PC-3 (cell line): ENCODE measurements around the gene COL25A1. TPM values are rescaled to one million over a fixed set of nuclear protein-coding genes. Genes with fewer than 3 reads are reported as not detected.
A peak's percentile ranks its signal among the peaks of the same experiment; 100 is the strongest.

ENCODE experiments used
- ATAC-seq: fragments of 200-7000 bp; cut with Tn5 transposase; 2 replicates; pipeline ENCODE4 v1.9.1; 2020; ENCODE audit warnings: mild to moderate bottlenecking, moderate library complexity
- BruUV-seq: library from RNA; stranded (reverse); fragments of 400-500 nt; replicated peaks from 2 replicates; lab custom pipeline; 2021; lab: Mats Ljungman, UMichigan
- CTCF ChIA-PET: fragments of 300-600 bp; sonication (Branson Sonifier 250); formaldehyde crosslinking; loops from one replicate; lab custom pipeline; 2022; ENCODE audit warnings: antibody characterized with exemption; lab: Charles Lee
- POLR2A ChIA-PET: fragments of 300-600 bp; sonication (Branson Sonifier 250); formaldehyde crosslinking; loops from one replicate; lab custom pipeline; 2022; ENCODE audit warnings: antibody characterized with exemption; ENCODE audit not compliant: unreplicated experiment; lab: Charles Lee
- DNase-seq: peaks from one replicate; pipeline ENCODE4 v3.0.0-alpha.2; 2015
- H2AFZ ChIP-seq: fragments of 300-600 bp; sonication (generic); 2 replicates; pipeline ENCODE4 v1.6.0; 2016; ENCODE audit warnings: antibody characterized with exemption, low read length
- H3F3A ChIP-seq: fragments of 300-600 bp; sonication (generic); one replicate; pipeline ENCODE4 v1.6.0; 2017; ENCODE audit warnings: antibody characterized with exemption, low read length, control low read depth, mild to moderate bottlenecking; ENCODE audit not compliant: unreplicated experiment
- H3K27ac ChIP-seq: fragments of 300-600 bp; sonication (generic); 2 replicates; pipeline ENCODE4 v1.5.1; 2016; ENCODE audit warnings: mild to moderate bottlenecking, low read length
- H3K27me3 ChIP-seq: fragments of 300-600 bp; sonication (generic); 2 replicates; pipeline ENCODE4 v1.6.1; 2016; ENCODE audit warnings: low read length, mixed read lengths
- H3K36me3 ChIP-seq: fragments of 300-600 bp; sonication (generic); 2 replicates; pipeline ENCODE4 v1.6.1; 2016; ENCODE audit warnings: low read depth, mixed run types, low read length, mixed read lengths
- H3K4me1 ChIP-seq: fragments of 300-600 bp; sonication (generic); 2 replicates; pipeline ENCODE4 v1.5.1; 2016; ENCODE audit warnings: low read length; ENCODE audit not compliant: insufficient read depth
- H3K4me2 ChIP-seq: fragments of 300-600 bp; sonication (generic); 2 replicates; pipeline ENCODE4 v1.6.0; 2016; ENCODE audit warnings: low read length
- H3K4me3 ChIP-seq: fragments of 300-600 bp; sonication (generic); 2 replicates; pipeline ENCODE4 v1.5.1; 2016; ENCODE audit warnings: mild to moderate bottlenecking, low read length, mixed read lengths
- H3K79me2 ChIP-seq: fragments of 300-600 bp; sonication (generic); 2 replicates; pipeline ENCODE4 v1.6.1; 2017; ENCODE audit warnings: low read length, mixed read lengths
- H3K9ac ChIP-seq: fragments of 300-600 bp; sonication (generic); 2 replicates; pipeline ENCODE4 v1.6.0; 2016; ENCODE audit warnings: mild to moderate bottlenecking, low read length
- H3K9me2 ChIP-seq: fragments of 300-600 bp; sonication (generic); replicated peaks from 2 replicates; pipeline ENCODE4 v1.6.1; 2016; ENCODE audit warnings: mixed run types, low read length, mixed read lengths
- H3K9me3 ChIP-seq: fragments of 300-600 bp; sonication (generic); 2 replicates; pipeline ENCODE4 v1.6.1; 2016; ENCODE audit warnings: low read length, mixed read lengths
- H4K20me1 ChIP-seq: fragments of 300-600 bp; sonication (generic); 2 replicates; pipeline ENCODE4 v1.6.1; 2016; ENCODE audit warnings: low read length, mixed read lengths
- CTCF ChIP-seq: fragments of 300-600 bp; sonication (generic); conservative IDR thresholded peaks from 2 replicates; pipeline ENCODE4 v1.5.1; 2017; ENCODE audit warnings: antibody characterized with exemption, low read depth, mild to moderate bottlenecking, low read length
- EZH2 ChIP-seq: fragments of 300-600 bp; sonication (generic); IDR thresholded peaks from one replicate; pipeline ENCODE4 v1.6.1; 2017; ENCODE audit warnings: antibody characterized with exemption, mild to moderate bottlenecking, low read length; ENCODE audit not compliant: unreplicated experiment
- EZH2phosphoT487 ChIP-seq: fragments of 300-600 bp; sonication (generic); IDR thresholded peaks from 2 replicates; pipeline ENCODE4 v1.6.1; 2018; ENCODE audit warnings: mild to moderate bottlenecking, antibody characterized with exemption, low read length, borderline replicate concordance
- intact Hi-C: fragments of 100-400 bp; cut with micrococcal nuclease; formaldehyde crosslinking; loops from 2 replicates; pipeline ENCODE4 v1.9.0; 2023
- total RNA-seq: library from RNA; depleted of rRNA; stranded (reverse); fragments of >200 nt; gene quantifications from 2 replicates; pipeline ENCODE4 v1.2.3, GENCODE V29; 2014

The COL25A1 gene
- total RNA-seq, 1 experiment from 2014 or later: not detected

DNA sequence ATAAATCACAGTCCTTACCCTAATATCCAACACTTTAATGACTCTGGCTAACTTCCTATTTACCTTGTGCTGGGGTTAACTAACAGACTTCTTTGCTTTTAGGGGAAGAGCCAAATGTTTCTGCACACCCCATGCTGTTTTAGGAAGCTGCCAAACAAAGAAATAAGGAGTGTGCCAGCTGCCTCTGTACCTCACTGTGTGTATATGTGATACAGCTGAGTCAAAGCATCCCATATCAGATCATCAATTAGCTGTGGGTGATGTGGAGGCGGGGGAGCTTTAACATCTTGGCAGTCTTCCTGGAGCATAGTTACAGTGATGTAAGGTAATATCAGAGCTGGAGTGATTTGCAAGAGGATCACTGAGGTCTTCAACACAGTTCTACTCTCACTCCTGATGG, 95.4 kb downstream of the COL25A1 start:
- Histone ChIP-seq H3K27ac (no peak overlapping the region), H3K36me3 (no peaks in the 10 kb centered on the region), H3K4me3 (no peak overlapping the region), H3K9me2 (no peaks in the 10 kb centered on the region), H3K27me3 (peaks cover 16% of the 10 kb centered on the region), H3K9me3 (no peaks in the 10 kb centered on the region), H3K9ac (no peak overlapping the region), H4K20me1 (no peaks in the 10 kb centered on the region), H3K4me2 (no peak overlapping the region), H3F3A (no peaks in the 10 kb centered on the region), H2AFZ (no peak overlapping the region), H3K79me2 (no peaks in the 10 kb centered on the region), H3K4me1 (no peaks in the 10 kb centered on the region)
- DNase-seq: peak; percentile 4
- BruUV-seq: no TSS peak
- ChIA-PET POLR2A (no interaction called here), CTCF (no interaction called here)
- ATAC-seq: no peak
- TF ChIP-seq EZH2phosphoT487 (no peak), CTCF (no peak), EZH2 (no peak)
- intact Hi-C loops: no loop called here

DNA sequence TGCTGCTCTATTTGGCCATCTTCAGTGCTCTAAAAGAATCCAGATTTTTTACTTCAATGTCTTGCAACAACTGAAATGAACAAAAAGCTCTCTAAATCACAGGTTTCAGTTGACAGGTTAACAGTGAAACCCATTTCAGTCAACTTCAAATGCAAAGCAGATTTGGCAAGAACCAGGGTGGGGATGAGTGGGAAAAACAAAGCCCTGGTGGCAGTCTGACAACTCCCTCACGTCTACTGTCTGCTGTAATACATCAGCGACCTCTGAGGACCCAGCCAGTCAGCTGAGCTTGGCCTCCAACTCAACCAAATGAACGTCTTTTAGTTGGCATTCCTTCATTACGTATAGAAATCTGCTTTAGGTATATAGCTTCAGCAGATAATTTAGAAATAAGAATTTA, 95.8 kb downstream of the COL25A1 start:
- H3K4me3 ChIP-seq: no peak overlapping the region
- no TSS peak for BruUV-seq
- intact Hi-C loops: no loop called here
- no peak overlapping the region for H3K9ac ChIP-seq
- no peaks in the 10 kb centered on the region for H3K9me2 ChIP-seq
- no peaks in the 10 kb centered on the region for H4K20me1 ChIP-seq
- H2AFZ ChIP-seq: no peak overlapping the region
- no peak for DNase-seq
- ChIA-PET CTCF (no interaction called here), POLR2A (no interaction called here)
- H3F3A ChIP-seq: no peaks in the 10 kb centered on the region
- TF ChIP-seq EZH2 (no peak), CTCF (no peak), EZH2phosphoT487 (no peak)
- H3K9me3 ChIP-seq: no peaks in the 10 kb centered on the region
- ATAC-seq: no peak
- peaks cover 16% of the 10 kb centered on the region for H3K27me3 ChIP-seq
- H3K4me2 ChIP-seq: no peak overlapping the region
- H3K36me3 ChIP-seq: no peaks in the 10 kb centered on the region
- H3K4me1 ChIP-seq: no peaks in the 10 kb centered on the region
- no peaks in the 10 kb centered on the region for H3K79me2 ChIP-seq
- H3K27ac ChIP-seq: no peak overlapping the region

- H3K9ac ChIP-seq: no peak overlapping the region
- H3K9me2 ChIP-seq: no peaks in the 10 kb centered on the region
- no peak overlapping the region for H3K4me2 ChIP-seq
- H3K4me3 ChIP-seq: no peak overlapping the region
- H3K9me3 ChIP-seq: no peaks in the 10 kb centered on the region
- ATAC-seq: no peak
- no peak overlapping the region for H2AFZ ChIP-seq
- no peaks in the 10 kb centered on the region for H3F3A ChIP-seq
- H4K20me1 ChIP-seq: no peaks in the 10 kb centered on the region
- no peaks in the 10 kb centered on the region for H3K4me1 ChIP-seq
- no peak overlapping the region for H3K27ac ChIP-seq
- TF ChIP-seq CTCF (no peak), EZH2phosphoT487 (no peak), EZH2 (no peak)
- no peak for DNase-seq
- CTCF ChIA-PET: no interaction called here
- POLR2A ChIA-PET: no interaction called here
- intact Hi-C loops: no loop called here
- no peaks in the 10 kb centered on the region for H3K36me3 ChIP-seq
- BruUV-seq: no TSS peak
- H3K79me2 ChIP-seq: no peaks in the 10 kb centered on the region
- H3K27me3 ChIP-seq: peaks cover 10% of the 10 kb centered on the region
Observed at GRCh38 chr4:109205186-109205585, 97.3 kb downstream of the COL25A1 start.
